Adrenal gland (tissue), 5 donors: Measurements from ENCODE around the gene PTPRN.

Experiments used
- CTCF ChIP-seq, 6 experiments: fragments of 450-650 bp in 4 of 6; fragments of 200-600 bp in 2 of 6; sonication (generic) in 1 of 6; IDR thresholded peaks; 1 replicate in 5 of 6; 2 replicates in 1 of 6; pipeline versions ENCODE4 v1.5.1 to v1.8.0; 2016 to 2021; ENCODE audit warnings: antibody characterized with exemption in 6 of 6, mild to moderate bottlenecking in 2 of 6, moderate library complexity in 1 of 6
- POLR2A ChIP-seq, 2 donors: fragments of 450-650 bp; IDR thresholded peaks; one replicate each; pipeline ENCODE4 v1.6.1; 2017; ENCODE audit warnings: antibody characterized with exemption in 2 of 2, mild to moderate bottlenecking in 2 of 2, moderate library complexity in 1 of 2
- donor health status: DM: no; HTN: no; CAD: no.

- no peak for TF ChIP-seq CTCF (IDR thresholded peaks at IDR 0.05)
- no peak for TF ChIP-seq POLR2A (IDR thresholded peaks at IDR 0.05)
Observed at GRCh38 chr2:219297766-219298456, 11.3 kb downstream of the PTPRN start.
